ENCODE data around the gene KIF1C.

KIF1C gene

GRCh38 chr17:4969551-4970173 lies 28.1 kb upstream of the KIF1C start:
- peak overlapping the region; percentile 92 for H3K4me3 ChIP-seq (ENCODE audit: low read depth, low read length)
- TF ChIP-seq CTCF (conservative IDR thresholded peaks at IDR 0.05; ENCODE audit: low read depth, low read length): peak; percentile 5
- peak; percentile 63 for DNase-seq (ENCODE audit: low read depth)

GRCh38 chr17:4970273-4970672 lies 27.5 kb upstream of the KIF1C start:
- H3K4me3 ChIP-seq (ENCODE audit: low read depth, low read length): no peak overlapping the region
- DNase-seq (ENCODE audit: low read depth): no peak
- no peak for TF ChIP-seq CTCF (conservative IDR thresholded peaks at IDR 0.05; ENCODE audit: low read depth, low read length)

GRCh38 chr17:4971826-4972225 lies 25.9 kb upstream of the KIF1C start:
- no peak overlapping the region for H3K4me3 ChIP-seq (ENCODE audit: low read depth, low read length)
- DNase-seq (ENCODE audit: low read depth): no peak
- TF ChIP-seq CTCF (conservative IDR thresholded peaks at IDR 0.05; ENCODE audit: low read depth, low read length): no peak

GRCh38 chr17:4972322-4972721 lies 25.4 kb upstream of the KIF1C start:
- DNase-seq (ENCODE audit: low read depth): no peak
- no peak for TF ChIP-seq CTCF (conservative IDR thresholded peaks at IDR 0.05; ENCODE audit: low read depth, low read length)
- H3K4me3 ChIP-seq (ENCODE audit: low read depth, low read length): no peak overlapping the region

- no peak for TF ChIP-seq CTCF (conservative IDR thresholded peaks at IDR 0.05; ENCODE audit: low read depth, low read length)
- no peak for DNase-seq (ENCODE audit: low read depth)
- H3K4me3 ChIP-seq (ENCODE audit: low read depth, low read length): no peak overlapping the region
Observed at GRCh38 chr17:4972752-4973151, 25.0 kb upstream of the KIF1C start.

GRCh38 chr17:4973256-4974114 lies 24.3 kb upstream of the KIF1C start:
- DNase-seq (ENCODE audit: low read depth): no peak
- TF ChIP-seq CTCF (conservative IDR thresholded peaks at IDR 0.05; ENCODE audit: low read depth, low read length): no peak
- H3K4me3 ChIP-seq (ENCODE audit: low read depth, low read length): no peak overlapping the region

All from choroid plexus epithelial cell (primary cell).